OCI-LY7 (cell line): ENCODE results near the gene TJP1.

ENCODE experiments used
- CTCF ChIP-seq: fragments of 200-600 bp; sonication (generic); conservative IDR thresholded peaks from 2 replicates; pipeline ENCODE4 v1.5.1; 2014; ENCODE audit warnings: mild to moderate bottlenecking, antibody characterized with exemption, low read length, moderate library complexity, mixed read lengths
- EZH2phosphoT487 ChIP-seq: fragments of 200-600 bp; sonication (generic); IDR thresholded peaks from 2 replicates; pipeline ENCODE4 v1.6.1; 2018; ENCODE audit warnings: low read depth, borderline replicate concordance, mild to moderate bottlenecking, mixed run types, antibody characterized with exemption, low read length, moderate library complexity, mixed read lengths

DNA sequence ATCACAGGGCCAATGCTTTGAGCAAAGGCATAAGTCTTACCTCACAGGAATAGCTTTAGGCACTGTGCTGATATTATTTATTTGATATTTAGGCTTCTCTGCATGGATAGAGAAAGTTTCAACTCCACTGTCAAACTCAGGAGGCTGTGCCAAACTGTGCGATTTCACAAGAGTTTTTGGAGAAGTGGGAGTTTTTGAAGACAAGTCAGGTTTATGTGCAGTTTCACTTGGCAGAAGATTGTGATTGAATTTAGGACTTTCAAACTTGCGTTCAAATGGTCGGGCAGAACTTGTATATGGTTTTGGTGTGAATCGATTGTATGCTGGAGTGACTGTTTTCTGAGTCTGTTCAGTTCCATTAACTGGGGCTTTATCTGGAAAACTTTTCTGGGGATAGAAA lies 113.7 kb downstream of the TJP1 start:
- TF ChIP-seq CTCF (no peak), EZH2phosphoT487 (no peak)
